Endometrial microvascular endothelial cells (primary cell): Measurements from ENCODE around the gene SFMBT2. TPM values are rescaled to one million over a fixed set of nuclear protein-coding genes. Genes with fewer than 3 reads are reported as not detected.
"Not testable (repeated sequence)": the region's sequence is repeated elsewhere in the genome, so short reads cannot be mapped to it uniquely, and the experiment has no call there.

Experiments used
- in situ Hi-C: cut with HindIII; loops from 2 replicates; pipeline ENCODE4 v1.10.0; 2017; ENCODE audit warnings: low sequenced_read_pairs, low pct_unique_long_range_greater_than_20kb; ENCODE audit errors: inconsistent ontology term
- total RNA-seq: library from RNA; depleted of rRNA; stranded (reverse); fragments of >200 nt; gene quantifications from one replicate; pipeline ENCODE4 v1.2.3, GENCODE V29; 2015; ENCODE audit errors: inconsistent ontology term

The SFMBT2 gene
- total RNA-seq, 1 donor from 2014 or later: 1.2 TPM

GRCh38 chr10:7407368-7408290 lies 3.2 kb downstream of the SFMBT2 start:
- in situ Hi-C loops: no loop called here

GRCh38 chr10:7406712-7407333 lies 4.0 kb downstream of the SFMBT2 start:
- in situ Hi-C loops: no loop called here

- in situ Hi-C loops: no loop called here
Measured at GRCh38 chr10:7405637-7406036, 5.2 kb downstream of the SFMBT2 start.

GRCh38 chr10:7403620-7404019 lies 7.2 kb downstream of the SFMBT2 start:
- in situ Hi-C loops: no loop called here

GRCh38 chr10:7401782-7402181 lies 9.1 kb downstream of the SFMBT2 start:
- in situ Hi-C loops: no loop called here

- in situ Hi-C loops: no loop called here
Measured at GRCh38 chr10:7401156-7401555, 9.7 kb downstream of the SFMBT2 start.

- in situ Hi-C loops: no loop called here
Measured at GRCh38 chr10:7400068-7400715, 10.6 kb downstream of the SFMBT2 start.

- in situ Hi-C loops: no loop called here
Measured at GRCh38 chr10:7399533-7399932, 11.3 kb downstream of the SFMBT2 start.

- in situ Hi-C loops: no loop called here
Measured at GRCh38 chr10:7397049-7398035, 13.5 kb downstream of the SFMBT2 start.

- in situ Hi-C loops: not testable (repeated sequence)
Measured at GRCh38 chr10:7392301-7392700, 18.5 kb downstream of the SFMBT2 start.

- in situ Hi-C loops: no loop called here
Measured at GRCh38 chr10:7391748-7392147, 19.1 kb downstream of the SFMBT2 start.

- in situ Hi-C loops: not testable (repeated sequence)
Measured at GRCh38 chr10:7390689-7391110, 20.1 kb downstream of the SFMBT2 start.

- in situ Hi-C loops: no loop called here
Measured at GRCh38 chr10:7389844-7390243, 21.0 kb downstream of the SFMBT2 start.

- in situ Hi-C loops: no loop called here
Measured at GRCh38 chr10:7389346-7389745, 21.5 kb downstream of the SFMBT2 start.

GRCh38 chr10:7388602-7389001 lies 22.2 kb downstream of the SFMBT2 start:
- in situ Hi-C loops: no loop called here

GRCh38 chr10:7388149-7388548 lies 22.7 kb downstream of the SFMBT2 start:
- in situ Hi-C loops: not testable (repeated sequence)

- in situ Hi-C loops: no loop called here
Measured at GRCh38 chr10:7385114-7385513, 25.7 kb downstream of the SFMBT2 start.

- in situ Hi-C loops: no loop called here
Measured at GRCh38 chr10:7383442-7383841, 27.4 kb downstream of the SFMBT2 start.
